PC-9 (cell line): ENCODE measurements around the gene CD93.

ENCODE experiments used
- EZH2 ChIP-seq: fragments of 200-600 bp; sonication (generic); IDR thresholded peaks from 2 replicates; pipeline ENCODE4 v1.8.0; 2017; ENCODE audit warnings: antibody characterized with exemption, low read depth
- TF ChIP-seq, protein P1 (sequence below): fragments of 200-600 bp; sonication (generic); conservative IDR thresholded peaks from 2 replicates; pipeline ENCODE4 v1.6.1; 2017; ENCODE audit warnings: mixed run types, antibody characterized with exemption, mild to moderate bottlenecking, moderate library complexity

DNA sequence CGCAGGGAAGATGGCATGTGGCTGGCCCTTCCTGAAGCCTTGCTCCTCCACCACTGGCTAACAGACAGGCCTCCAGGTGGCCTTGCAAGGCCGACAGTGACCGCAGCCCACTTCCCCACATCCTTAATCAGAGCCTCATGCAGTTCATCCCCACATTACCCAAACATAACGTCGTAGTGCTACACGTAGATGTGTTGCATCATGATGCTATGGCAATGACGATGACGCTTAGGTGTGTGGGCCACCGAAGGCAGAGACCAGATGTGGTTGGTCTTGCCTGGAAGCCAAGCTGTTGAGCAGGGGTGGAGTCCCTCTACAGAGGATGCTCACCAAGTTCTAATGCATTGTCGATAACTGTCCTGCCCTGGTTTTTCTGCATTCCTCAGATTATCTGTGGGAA lies 5.6 kb downstream of the CD93 start:
- TF ChIP-seq, protein P1, sequence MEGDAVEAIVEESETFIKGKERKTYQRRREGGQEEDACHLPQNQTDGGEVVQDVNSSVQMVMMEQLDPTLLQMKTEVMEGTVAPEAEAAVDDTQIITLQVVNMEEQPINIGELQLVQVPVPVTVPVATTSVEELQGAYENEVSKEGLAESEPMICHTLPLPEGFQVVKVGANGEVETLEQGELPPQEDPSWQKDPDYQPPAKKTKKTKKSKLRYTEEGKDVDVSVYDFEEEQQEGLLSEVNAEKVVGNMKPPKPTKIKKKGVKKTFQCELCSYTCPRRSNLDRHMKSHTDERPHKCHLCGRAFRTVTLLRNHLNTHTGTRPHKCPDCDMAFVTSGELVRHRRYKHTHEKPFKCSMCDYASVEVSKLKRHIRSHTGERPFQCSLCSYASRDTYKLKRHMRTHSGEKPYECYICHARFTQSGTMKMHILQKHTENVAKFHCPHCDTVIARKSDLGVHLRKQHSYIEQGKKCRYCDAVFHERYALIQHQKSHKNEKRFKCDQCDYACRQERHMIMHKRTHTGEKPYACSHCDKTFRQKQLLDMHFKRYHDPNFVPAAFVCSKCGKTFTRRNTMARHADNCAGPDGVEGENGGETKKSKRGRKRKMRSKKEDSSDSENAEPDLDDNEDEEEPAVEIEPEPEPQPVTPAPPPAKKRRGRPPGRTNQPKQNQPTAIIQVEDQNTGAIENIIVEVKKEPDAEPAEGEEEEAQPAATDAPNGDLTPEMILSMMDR: no peak
- TF ChIP-seq EZH2: no peak
